ENCODE data around the gene PCBP3.

The PCBP3 gene

GRCh38 chr21:45788198-45788597, 144.7 kb downstream of the PCBP3 start:
- TF ChIP-seq ZNF274 (IDR thresholded peaks at IDR 0.05; ENCODE audit: low read depth, low read length) = no peak
- no peak overlapping the region for H3K4me3 ChIP-seq (ENCODE audit: low read length)

- TF ChIP-seq ZNF274 (IDR thresholded peaks at IDR 0.05; ENCODE audit: low read depth, low read length) = no peak
- H3K4me3 ChIP-seq (ENCODE audit: low read length) = no peak overlapping the region
Measured at GRCh38 chr21:45788637-45789506, 145.3 kb downstream of the PCBP3 start.

- no peak for TF ChIP-seq ZNF274 (IDR thresholded peaks at IDR 0.05; ENCODE audit: low read depth, low read length)
- no peak overlapping the region for H3K4me3 ChIP-seq (ENCODE audit: low read length)
Measured at GRCh38 chr21:45790427-45790826, 146.9 kb downstream of the PCBP3 start.

- TF ChIP-seq ZNF274 (IDR thresholded peaks at IDR 0.05; ENCODE audit: low read depth, low read length) = no peak
- no peak overlapping the region for H3K4me3 ChIP-seq (ENCODE audit: low read length)
Measured at GRCh38 chr21:45791562-45792418, 148.3 kb downstream of the PCBP3 start.

GRCh38 chr21:45792682-45793383, 149.3 kb downstream of the PCBP3 start:
- no peak for TF ChIP-seq ZNF274 (IDR thresholded peaks at IDR 0.05; ENCODE audit: low read depth, low read length)
- H3K4me3 ChIP-seq (ENCODE audit: low read length) = no peak overlapping the region

DNA sequence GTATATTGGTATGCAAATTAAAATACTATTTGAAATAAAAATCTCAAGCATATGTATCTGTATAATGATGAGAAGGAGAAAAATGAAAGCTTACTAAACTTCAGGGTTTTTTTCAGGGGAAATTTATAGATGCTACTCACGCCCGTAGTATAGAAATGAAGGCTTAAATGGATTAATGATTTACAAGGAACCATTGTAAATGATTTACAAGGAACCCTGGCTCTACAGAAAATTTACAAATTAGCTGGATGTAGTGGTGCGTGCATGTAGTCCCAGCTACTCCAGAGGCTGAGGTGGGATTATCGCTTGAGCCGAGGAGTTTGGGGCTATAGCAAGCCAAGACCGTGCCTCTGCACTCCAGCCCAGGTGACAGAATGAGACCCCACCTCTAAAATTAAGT, 150.5 kb downstream of the PCBP3 start:
- H3K4me3 ChIP-seq (ENCODE audit: low read length) = no peak overlapping the region
- TF ChIP-seq ZNF274 (IDR thresholded peaks at IDR 0.05; ENCODE audit: low read depth, low read length) = no peak

DNA sequence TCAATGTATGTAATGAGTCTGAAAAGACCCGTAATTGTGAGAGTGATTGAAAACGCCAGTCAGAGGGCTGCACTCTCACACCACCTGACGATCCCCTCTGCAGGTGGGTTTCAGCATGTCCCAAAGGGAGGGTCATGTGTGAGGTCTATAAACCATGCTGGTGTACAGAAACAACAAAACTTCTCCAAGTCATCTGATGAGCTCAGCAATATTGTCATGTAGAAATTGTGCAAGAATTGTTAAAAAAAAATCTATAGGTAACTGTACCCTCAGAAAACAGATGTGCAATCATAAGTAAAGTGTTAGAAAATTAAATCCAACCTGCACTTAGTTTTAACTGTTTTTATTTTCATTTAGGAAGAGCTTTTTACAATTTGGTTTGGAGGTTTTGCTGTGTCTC, 152.5 kb downstream of the PCBP3 start:
- no peak for TF ChIP-seq ZNF274 (IDR thresholded peaks at IDR 0.05; ENCODE audit: low read depth, low read length)
- no peak overlapping the region for H3K4me3 ChIP-seq (ENCODE audit: low read length)

- no peak for TF ChIP-seq ZNF274 (IDR thresholded peaks at IDR 0.05; ENCODE audit: low read depth, low read length)
- no peak overlapping the region for H3K4me3 ChIP-seq (ENCODE audit: low read length)
Measured at GRCh38 chr21:45797338-45797737, 153.8 kb downstream of the PCBP3 start.

- no peak overlapping the region for H3K4me3 ChIP-seq (ENCODE audit: low read length)
- no peak for TF ChIP-seq ZNF274 (IDR thresholded peaks at IDR 0.05; ENCODE audit: low read depth, low read length)
Measured at GRCh38 chr21:45799765-45800338, 156.3 kb downstream of the PCBP3 start.

- H3K4me3 ChIP-seq (ENCODE audit: low read length) = no peak overlapping the region
- no peak for TF ChIP-seq ZNF274 (IDR thresholded peaks at IDR 0.05; ENCODE audit: low read depth, low read length)
Measured at GRCh38 chr21:45800339-45801080, 157.0 kb downstream of the PCBP3 start.

GRCh38 chr21:45801129-45801964, 157.8 kb downstream of the PCBP3 start:
- H3K4me3 ChIP-seq (ENCODE audit: low read length) = no peak overlapping the region
- TF ChIP-seq ZNF274 (IDR thresholded peaks at IDR 0.05; ENCODE audit: low read depth, low read length) = no peak

DNA sequence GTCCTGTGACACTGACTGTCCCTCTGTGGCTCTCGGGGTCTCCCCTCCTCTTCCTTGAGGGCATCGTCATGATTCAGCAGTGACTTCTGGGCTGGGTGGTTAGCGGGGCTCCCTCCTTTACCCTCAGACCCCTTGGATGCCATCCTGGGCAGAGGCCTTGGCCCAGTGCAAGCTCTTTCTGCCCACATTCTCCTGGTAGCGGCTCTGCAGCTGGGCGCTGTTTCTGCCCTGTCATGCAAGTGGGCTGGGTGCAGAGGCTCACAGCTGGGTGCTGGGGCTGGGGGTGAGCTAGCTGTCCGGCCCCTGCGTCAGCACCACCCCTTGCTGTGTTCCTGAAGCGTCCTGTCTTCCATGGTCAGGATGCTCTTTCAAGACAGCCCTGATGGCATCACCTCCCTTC, 158.5 kb downstream of the PCBP3 start:
- H3K4me3 ChIP-seq (ENCODE audit: low read length) = no peak overlapping the region
- no peak for TF ChIP-seq ZNF274 (IDR thresholded peaks at IDR 0.05; ENCODE audit: low read depth, low read length)

Data from GM08714 (cell line).